ENCODE measurements around the gene PREX1.

GRCh38 chr20:48637461-48637860, 190.3 kb downstream of the PREX1 start:
- TF ChIP-seq POLR2A (IDR thresholded peaks at IDR 0.05) = no peak
- no peak for TF ChIP-seq CTCF (IDR thresholded peaks at IDR 0.05 in 4 of 5, conservative IDR thresholded peaks at IDR 0.05 in 1 of 5)

All from gastrocnemius medialis (tissue), 4 donors.